Measurements from ENCODE around the gene CAPN9.

The CAPN9 gene

GRCh38 chr1:230772457-230773395 lies 25.5 kb downstream of the CAPN9 start:
- DNase-seq (ENCODE audit: low read depth): no peak

GRCh38 chr1:230773396-230774033 lies 26.3 kb downstream of the CAPN9 start:
- DNase-seq (ENCODE audit: low read depth): no peak

- DNase-seq (ENCODE audit: low read depth): no peak
Observed at GRCh38 chr1:230778916-230779590, 31.9 kb downstream of the CAPN9 start.

DNA sequence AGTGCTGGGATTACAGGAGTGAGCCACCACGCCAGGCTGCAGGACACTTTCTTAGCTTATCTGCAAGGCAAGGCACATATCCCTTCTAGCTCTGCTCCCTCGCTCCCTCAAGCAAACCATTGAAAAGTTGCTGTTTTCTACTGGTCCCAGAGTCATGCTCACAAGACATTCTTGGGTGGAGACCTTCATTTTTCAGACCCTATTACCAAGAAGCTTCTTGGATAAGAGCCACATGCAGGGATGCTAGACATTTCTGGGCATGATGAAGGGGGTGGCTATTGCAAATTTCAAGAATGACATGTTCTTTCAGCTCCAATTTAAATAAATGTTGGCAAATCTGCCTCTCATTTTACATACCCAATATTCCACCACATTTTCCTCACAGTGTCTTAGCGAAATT lies 33.9 kb downstream of the CAPN9 start:
- DNase-seq (ENCODE audit: low read depth): no peak

DNA sequence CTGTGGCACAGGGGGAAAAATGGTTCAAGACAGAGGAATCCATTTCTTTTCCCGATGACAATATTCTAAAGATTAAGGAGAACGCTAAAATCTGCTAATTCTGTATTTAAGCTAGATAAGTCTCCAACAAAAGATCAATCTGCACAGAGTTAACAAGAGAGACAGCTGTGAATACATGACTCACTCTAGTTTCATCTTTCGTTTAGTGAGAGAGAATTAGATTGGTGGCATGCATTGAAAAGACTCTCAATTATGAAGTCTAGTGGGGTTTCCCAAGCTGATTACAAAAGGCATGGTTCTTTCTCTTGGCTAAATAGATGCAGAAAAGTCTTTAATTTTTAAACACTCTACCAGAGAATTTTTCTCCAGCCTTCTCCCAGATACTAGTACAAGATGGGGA lies 34.4 kb downstream of the CAPN9 start:
- DNase-seq (ENCODE audit: low read depth): no peak

GRCh38 chr1:230784163-230784562 lies 37.0 kb downstream of the CAPN9 start:
- DNase-seq (ENCODE audit: low read depth): no peak

DNA sequence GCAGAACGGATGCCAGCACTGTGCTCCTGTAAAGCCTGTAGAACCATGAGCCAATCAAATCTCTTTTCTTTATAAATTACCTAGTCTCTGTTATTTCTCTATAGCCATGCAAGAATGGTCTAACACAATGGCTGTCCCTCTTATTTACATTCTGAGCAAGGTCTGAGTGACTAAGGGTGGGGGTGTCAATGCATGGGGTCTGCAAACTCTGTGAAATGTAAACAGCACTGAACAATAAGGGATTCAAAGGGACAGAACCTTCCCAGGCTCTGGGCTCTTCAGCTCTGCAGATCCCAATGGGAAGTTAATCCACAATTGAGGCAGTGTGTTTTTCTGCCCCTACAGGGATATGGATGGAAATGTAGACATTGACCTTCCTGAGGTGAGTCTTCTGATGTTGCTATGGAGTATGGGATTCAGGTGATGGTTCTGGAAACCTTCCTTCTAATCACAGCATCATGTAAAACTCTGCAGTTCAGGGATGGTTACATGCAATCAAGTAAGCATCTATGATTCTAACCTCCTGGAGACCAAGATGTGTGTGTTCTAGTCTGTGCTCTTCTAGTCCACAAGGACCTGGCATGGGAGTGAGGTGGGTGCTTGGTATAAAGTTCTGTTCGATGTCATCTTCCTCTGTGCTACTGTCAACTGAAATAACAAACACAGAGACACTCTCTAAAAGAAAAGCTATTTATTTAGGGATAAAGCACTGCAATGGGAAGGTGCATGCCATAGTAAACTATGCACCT lies 38.6 kb downstream of the CAPN9 start:
- no peak for DNase-seq (ENCODE audit: low read depth)

- no peak for DNase-seq (ENCODE audit: low read depth)
Observed at GRCh38 chr1:230786385-230786753, 39.2 kb downstream of the CAPN9 start.

DNA sequence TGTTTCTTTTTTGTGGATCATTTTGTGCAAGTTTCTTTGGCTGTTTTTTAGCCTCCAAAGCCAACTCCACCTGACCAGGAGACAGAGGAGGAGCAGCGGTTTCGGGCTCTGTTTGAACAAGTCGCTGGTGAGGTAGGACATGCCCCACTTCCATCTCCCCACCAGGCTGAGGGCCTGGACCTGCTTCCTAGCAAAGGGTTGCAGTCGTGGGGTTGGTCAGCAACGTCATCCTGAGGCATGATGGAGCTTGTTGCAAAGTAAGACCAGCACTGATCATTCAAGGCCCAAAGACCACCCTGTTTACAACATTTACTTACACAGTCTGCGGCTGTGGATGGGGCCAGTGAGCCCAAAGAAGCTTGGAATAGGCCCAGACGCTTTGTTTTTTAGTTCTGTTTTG lies 40.3 kb downstream of the CAPN9 start:
- no peak for DNase-seq (ENCODE audit: low read depth)

GRCh38 chr1:230788561-230789275 lies 41.5 kb downstream of the CAPN9 start:
- DNase-seq (ENCODE audit: low read depth): no peak

GRCh38 chr1:230790026-230790425 lies 42.8 kb downstream of the CAPN9 start:
- DNase-seq (ENCODE audit: low read depth): no peak

DNA sequence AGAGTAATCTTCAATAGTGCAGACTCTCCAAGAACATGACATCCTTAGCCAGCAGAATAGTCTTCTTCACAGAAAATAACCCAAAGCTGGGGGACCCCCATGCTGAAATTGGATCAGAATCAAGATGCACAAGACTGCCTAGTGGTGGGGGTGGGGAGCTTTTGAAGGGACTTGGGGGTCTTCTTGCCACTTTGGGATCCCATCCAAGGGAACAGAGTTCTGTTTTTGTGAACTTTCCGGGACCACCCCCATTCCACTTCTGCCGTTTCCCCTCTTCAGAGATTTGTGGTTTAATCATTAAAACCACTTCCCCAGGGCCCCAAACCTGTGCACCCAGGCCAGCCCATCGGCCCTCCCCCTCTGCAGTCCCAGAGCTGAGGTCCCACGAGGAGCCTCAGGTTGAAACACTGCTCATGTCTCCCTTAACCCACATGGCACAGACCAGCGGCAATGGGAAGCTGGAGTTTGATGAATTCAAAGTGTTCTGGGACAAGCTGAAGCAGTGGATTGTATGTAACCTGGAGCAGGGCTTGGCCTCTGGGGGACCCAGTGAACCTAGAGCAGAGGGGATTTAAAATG lies 44.9 kb downstream of the CAPN9 start:
- DNase-seq (ENCODE audit: low read depth): no peak

DNA sequence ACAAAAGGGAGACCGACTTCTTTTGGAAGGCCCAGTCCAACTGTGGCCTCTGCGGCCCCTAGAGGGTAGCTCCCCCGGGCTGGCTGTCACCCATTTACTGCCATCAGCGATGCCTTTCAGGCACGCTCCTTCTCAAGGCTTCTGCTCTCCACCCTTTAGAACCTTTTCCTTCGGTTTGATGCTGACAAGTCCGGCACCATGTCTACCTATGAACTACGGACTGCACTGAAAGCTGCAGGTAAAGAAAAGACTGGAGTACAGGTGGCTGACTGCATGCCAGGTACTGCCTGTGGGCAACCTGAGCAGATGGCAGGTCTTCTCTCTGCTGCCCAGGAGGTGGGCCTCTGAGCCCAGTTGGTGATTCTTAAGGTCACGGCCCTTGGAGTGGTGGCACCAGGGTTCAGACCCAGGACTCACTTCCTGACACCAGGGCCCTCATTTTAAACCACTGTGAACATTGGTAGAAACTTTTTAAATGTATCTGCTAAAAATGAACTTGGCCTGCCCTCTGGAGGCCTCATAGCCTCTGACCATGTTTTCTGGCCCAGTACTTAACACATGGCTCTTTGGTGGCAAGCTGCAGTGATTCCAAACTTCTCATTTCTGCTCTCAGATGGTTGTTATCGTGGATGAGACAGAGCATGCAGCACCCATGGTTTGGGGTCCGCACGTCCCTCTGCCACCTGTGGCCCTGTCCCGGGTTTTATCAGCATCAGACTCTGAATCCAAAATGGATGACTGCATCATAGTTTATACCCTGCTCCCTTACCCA lies 45.7 kb downstream of the CAPN9 start:
- DNase-seq (ENCODE audit: low read depth): no peak

DNA sequence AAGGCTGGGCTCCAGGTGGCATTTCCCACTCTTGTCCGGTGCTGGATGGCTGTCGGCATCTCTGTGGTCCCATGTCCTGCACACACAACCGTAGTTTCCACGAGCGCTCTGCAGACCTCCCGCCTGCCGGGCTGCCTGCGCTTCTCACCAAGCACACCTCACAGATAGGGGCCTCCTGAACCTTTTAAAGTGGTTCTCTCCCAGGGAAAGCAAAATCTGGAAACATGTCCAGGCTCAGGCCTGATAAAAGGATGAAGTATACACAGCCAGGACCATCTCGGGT lies 46.2 kb downstream of the CAPN9 start:
- no peak for DNase-seq (ENCODE audit: low read depth)

DNA sequence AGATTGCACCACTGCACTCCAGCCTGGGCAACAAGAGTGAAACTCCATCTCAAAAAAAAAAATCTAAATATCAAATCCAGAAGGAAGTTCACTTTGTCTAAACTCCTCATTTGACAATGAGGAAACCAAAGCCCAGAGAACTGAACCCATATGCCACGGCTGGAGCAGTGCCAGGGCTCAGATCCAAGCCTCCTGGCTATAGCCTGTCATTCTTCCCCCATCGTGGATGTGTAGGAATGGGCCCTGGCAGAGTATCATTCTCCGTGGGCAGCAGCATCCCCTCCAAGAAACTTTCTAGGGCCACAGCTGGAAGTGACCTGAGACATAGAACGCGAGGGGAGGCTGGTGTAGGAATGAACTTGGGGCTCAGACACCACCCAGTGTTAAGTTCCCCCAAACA lies 47.2 kb downstream of the CAPN9 start:
- DNase-seq (ENCODE audit: low read depth): no peak

- no peak for DNase-seq (ENCODE audit: low read depth)
Observed at GRCh38 chr1:230794871-230795605, 47.9 kb downstream of the CAPN9 start.

DNA sequence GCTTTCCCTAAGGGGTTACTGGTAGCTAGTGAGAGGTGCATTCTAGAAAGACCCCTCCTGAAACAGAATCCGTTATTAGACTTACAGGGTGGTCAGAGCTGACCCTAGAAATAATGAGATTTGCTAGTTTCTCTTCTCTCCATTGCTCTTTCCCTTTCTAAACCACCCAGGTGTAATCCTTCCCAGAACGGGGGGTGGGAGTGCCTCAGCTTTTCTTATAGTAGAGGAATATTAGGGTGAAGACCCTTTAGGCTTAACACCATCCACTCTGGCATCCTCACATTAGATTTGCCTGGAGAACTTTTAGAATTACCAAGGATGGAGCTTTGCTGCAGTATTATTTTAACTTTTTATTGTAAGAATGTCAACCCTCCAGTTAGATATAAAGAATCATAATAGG lies 49.4 kb downstream of the CAPN9 start:
- DNase-seq (ENCODE audit: low read depth): no peak

DNA sequence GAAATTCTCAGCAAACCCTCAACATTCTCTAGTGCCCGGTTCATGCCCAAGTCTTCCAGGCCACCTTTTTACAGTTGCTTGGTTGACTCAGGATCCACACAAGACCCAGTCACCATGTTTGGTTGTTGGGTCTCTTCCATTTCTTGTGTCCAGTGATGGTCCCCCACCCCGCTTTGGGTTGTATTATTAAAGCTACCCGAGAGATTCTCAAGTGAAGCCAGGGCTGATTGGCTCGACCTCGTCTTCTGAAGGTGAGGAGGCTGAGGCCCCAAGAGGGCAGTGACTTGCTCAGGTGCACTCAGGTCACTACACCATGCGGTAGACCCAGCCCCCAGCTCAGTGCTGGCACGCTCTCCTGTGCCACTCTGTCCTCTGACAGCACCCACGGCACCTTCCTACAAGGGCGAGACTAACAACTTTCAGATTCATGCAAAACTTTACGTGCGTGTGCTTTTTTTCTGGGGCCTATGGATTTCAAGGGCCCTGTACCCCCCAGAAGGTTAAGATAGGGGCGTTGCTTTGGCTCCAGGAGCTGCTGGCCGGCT lies 50.3 kb downstream of the CAPN9 start:
- no peak for DNase-seq (ENCODE audit: low read depth)

DNA sequence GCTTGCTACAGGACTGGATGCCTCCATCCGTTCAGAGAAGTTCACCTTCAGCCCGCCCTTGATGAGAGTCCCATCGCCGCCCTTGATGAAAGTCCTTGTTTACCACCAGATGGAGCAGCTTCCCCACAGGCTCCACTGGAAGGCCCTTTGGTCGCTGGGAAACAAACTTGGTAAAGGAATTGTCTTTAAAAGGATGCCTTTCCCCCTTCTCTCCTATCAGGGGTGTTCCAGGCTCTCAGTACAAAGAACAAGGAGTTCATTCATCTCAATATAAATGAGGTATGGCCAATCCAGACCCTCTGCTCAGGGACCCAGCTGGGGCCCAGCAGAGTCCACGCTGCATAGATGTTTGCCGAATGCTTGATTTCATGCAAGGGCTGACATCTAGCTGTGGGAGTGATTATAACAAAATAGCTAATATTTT lies 50.8 kb downstream of the CAPN9 start:
- no peak for DNase-seq (ENCODE audit: low read depth)

GRCh38 chr1:230798491-230798890 lies 51.3 kb downstream of the CAPN9 start:
- DNase-seq (ENCODE audit: low read depth): no peak
